ENCODE measurements around the gene PTPRM.

DNA sequence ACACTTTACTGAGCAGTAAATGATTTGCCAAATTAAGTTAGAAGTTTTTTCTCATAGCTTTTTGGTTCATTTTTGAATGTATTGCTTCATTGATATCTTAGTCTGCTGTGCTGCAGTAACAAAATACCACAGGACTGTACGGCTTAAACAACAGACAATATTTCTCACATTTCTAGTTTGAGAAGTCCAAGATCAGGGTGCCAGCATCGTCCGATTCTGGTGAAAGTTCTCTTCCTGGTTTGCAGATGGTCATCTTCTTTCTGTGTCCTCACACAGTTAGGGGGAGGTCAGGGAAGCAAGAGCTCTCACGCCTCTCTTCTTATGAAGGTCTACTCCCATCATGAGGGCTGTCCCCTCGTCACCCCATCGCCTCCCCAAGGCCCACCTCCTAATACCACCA, 325.4 kb downstream of the PTPRM start:
- no peak for TF ChIP-seq EZH2 (IDR thresholded peaks at IDR 0.05; ENCODE audit: insufficient read depth, poor library complexity, severe bottlenecking)
- no peak for TF ChIP-seq EZH2phosphoT487 (IDR thresholded peaks at IDR 0.05; ENCODE audit: insufficient read depth, low read depth)
